DOHH2 (cell line): ENCODE data around the gene TFF2.

Experiments used
- CTCF ChIP-seq: fragments of 200-600 bp; sonication (generic); IDR thresholded peaks from one replicate; pipeline ENCODE4 v1.5.1; 2014; ENCODE audit warnings: antibody characterized with exemption, mild to moderate bottlenecking, low read depth, low read length; ENCODE audit not compliant: poor library complexity, severe bottlenecking
- EZH2phosphoT487 ChIP-seq: fragments of 200-600 bp; sonication (generic); IDR thresholded peaks from 2 replicates; pipeline ENCODE4 v1.6.1; 2017; ENCODE audit warnings: borderline replicate concordance, mild to moderate bottlenecking, antibody characterized with exemption, low read length, moderate library complexity, mixed read lengths

DNA sequence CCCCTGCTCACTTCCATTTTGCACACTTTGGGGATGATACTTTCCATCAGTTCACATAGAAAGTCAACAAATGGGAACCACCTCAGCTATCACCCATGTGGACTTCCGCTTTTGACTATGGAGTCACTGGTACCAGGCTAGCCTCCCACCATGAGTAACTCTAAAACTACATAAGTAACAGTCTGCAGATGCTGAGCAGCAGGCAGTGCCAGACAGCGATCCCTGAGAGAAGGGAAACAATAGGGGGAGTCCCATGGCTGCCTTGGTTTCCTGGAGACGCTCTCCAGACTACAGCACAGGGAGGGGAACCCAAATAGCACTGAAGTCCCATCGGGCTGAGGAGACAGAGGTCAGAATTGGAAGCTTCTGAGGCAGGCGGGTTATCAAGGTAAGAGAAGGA is 2.8 kb upstream of the TFF2 start:
- no peak for TF ChIP-seq CTCF
- no peak for TF ChIP-seq EZH2phosphoT487
